Renal cortex interstitium (tissue), 3 donors: ENCODE data around the gene CD69. TPM values are rescaled to one million over a fixed set of nuclear protein-coding genes. Genes with fewer than 3 reads are reported as not detected.

Experiments used
- polyA plus RNA-seq, 3 donors: library from polyadenylated mRNA; unstranded; fragments of 120-200 nt; gene quantifications; one replicate each; pipeline ENCODE4 v1.2.1, GENCODE V29; 2013; ENCODE audit not compliant: insufficient read length in 3 of 3

Gene CD69
- polyA plus RNA-seq, 3 donors = 1.3 to 5.2 (median 3.4) TPM

Other genes starting within 250 kb of the CD69 start
- gene KLRB1, start 153.0 kb downstream of the CD69 start, polyA plus RNA-seq = 1 to 10 TPM; 5.2 to 7.2 (median 6.3) TPM
- 10 to 100 TPM; 11.3 to 24.4 (median 12.7) TPM for gene CLEC2D, start 91.2 kb downstream of the CD69 start, polyA plus RNA-seq
- gene CLECL1, start 27.8 kb downstream of the CD69 start, polyA plus RNA-seq = under 1 TPM; 0.16 to 0.32 (median 0.30) TPM
- gene KLRF1, start 66.6 kb upstream of the CD69 start, polyA plus RNA-seq = under 1 TPM; 0.36 to 0.88 (median 0.49) TPM
- 1 to 10 TPM; 2.2 to 3.7 (median 3.1) TPM for gene CLEC2B, start 108.5 kb upstream of the CD69 start, polyA plus RNA-seq
- not detected for gene KLRF2, start 120.6 kb upstream of the CD69 start, polyA plus RNA-seq
- gene CLEC2A, start 171.5 kb upstream of the CD69 start, polyA plus RNA-seq = not detected
- 1 to 10 TPM; 1.1 to 1.6 (median 1.3) TPM for gene CLEC12A, start 210.5 kb upstream of the CD69 start, polyA plus RNA-seq
- 1 to 10 TPM in 2 of 3 donors, under 1 TPM in 1; 0.48 to 1.4 (median 1.4) TPM for gene CLEC1B, start 238.2 kb upstream of the CD69 start, polyA plus RNA-seq
- gene CLEC12B, start 249.7 kb upstream of the CD69 start, polyA plus RNA-seq = under 1 TPM in 2 of 3 donors, not detected in 1; 0.06 to 0.25 TPM